Spleen (tissue), 7 donors: ENCODE results near the gene EHD4.

Experiments used
- POLR2AphosphoS5 ChIP-seq, 3 donors: sonication (generic); formaldehyde crosslinking; IDR thresholded peaks; one replicate each; pipeline ENCODE4 v1.5.1; 2017; ENCODE audit warnings: antibody characterized with exemption in 3 of 3
- TF ChIP-seq, protein P1 (sequence below), 11 experiments: fragments of 200-600 bp in 7 of 11; fragments of 450-650 bp in 4 of 11; sonication (generic) in 4 of 11; IDR thresholded peaks in 8 of 11; conservative IDR thresholded peaks in 3 of 11; 1 replicate in 7 of 11; 2 replicates in 4 of 11; pipeline versions ENCODE4 v1.4.0 to v1.8.0; 2016 to 2021; ENCODE audit warnings: antibody characterized with exemption in 11 of 11, inconsistent platforms in 4 of 11, mild to moderate bottlenecking in 1 of 11
- donor health status: DM: no; HTN: no; CAD: no; lungs with moderate emphysema.
- donor health status: DM: no; HTN: no; CAD: no.
- donor health status: DM: no; HTN: no; CAD: no.

DNA sequence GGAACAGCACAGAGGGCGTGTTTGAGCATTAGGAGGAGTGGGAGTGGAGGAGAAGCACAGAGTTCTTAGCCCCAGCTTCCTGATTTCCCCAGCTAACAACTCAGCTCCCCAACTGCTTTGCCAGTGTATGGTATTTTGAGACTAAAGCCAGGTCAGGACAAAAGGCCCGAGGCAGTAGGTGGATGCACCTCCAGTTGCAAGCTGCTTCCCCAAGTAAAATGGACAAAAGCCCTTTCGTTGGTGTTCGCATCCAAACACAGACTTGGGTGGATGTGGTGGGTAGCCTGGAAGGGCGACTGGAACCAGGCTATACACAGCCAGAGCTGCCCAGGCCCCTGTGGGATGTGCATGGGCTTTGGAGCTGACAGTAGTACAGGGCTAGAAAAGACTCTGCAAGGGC, 12.3 kb upstream of the EHD4 start:
- no peak for TF ChIP-seq POLR2AphosphoS5 (IDR thresholded peaks at IDR 0.05)
- TF ChIP-seq, protein P1, sequence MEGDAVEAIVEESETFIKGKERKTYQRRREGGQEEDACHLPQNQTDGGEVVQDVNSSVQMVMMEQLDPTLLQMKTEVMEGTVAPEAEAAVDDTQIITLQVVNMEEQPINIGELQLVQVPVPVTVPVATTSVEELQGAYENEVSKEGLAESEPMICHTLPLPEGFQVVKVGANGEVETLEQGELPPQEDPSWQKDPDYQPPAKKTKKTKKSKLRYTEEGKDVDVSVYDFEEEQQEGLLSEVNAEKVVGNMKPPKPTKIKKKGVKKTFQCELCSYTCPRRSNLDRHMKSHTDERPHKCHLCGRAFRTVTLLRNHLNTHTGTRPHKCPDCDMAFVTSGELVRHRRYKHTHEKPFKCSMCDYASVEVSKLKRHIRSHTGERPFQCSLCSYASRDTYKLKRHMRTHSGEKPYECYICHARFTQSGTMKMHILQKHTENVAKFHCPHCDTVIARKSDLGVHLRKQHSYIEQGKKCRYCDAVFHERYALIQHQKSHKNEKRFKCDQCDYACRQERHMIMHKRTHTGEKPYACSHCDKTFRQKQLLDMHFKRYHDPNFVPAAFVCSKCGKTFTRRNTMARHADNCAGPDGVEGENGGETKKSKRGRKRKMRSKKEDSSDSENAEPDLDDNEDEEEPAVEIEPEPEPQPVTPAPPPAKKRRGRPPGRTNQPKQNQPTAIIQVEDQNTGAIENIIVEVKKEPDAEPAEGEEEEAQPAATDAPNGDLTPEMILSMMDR (IDR thresholded peaks at IDR 0.05 in 8 of 11, conservative IDR thresholded peaks at IDR 0.05 in 3 of 11), result no peak
